Psoas muscle (tissue), 8 donors: ENCODE data around the gene RSU1. TPM values are rescaled to one million over a fixed set of nuclear protein-coding genes. Genes with fewer than 3 reads are reported as not detected.

Experiments
- ATAC-seq, 4 donors: fragments of 200-7000 bp; cut with Tn5 transposase; one replicate each; pipeline ENCODE4 v1.9.1; 2020; ENCODE audit warnings: moderate library complexity in 3 of 4, mild to moderate bottlenecking in 2 of 4
- DNase-seq, 2 donors: peaks; one replicate each; pipeline ENCODE4 v3.0.0-alpha.2; 2020
- H3K27ac ChIP-seq: fragments of 200-600 bp; one replicate; pipeline ENCODE4 v1.8.0; 2022
- H3K27me3 ChIP-seq, 3 donors: fragments of 200-600 bp in 1 of 3; one replicate each; pipeline versions ENCODE4 v1.6.1 to v1.8.0; 2013 to 2022; ENCODE audit warnings: low read length in 2 of 3, mild to moderate bottlenecking in 2 of 3, moderate library complexity in 1 of 3; ENCODE audit not compliant: insufficient read depth in 3 of 3
- H3K36me3 ChIP-seq, 2 donors: fragments of 200-600 bp in 1 of 2; one replicate each; pipeline versions ENCODE4 v1.6.1 to v1.8.0; 2013 to 2022; ENCODE audit warnings: low read depth in 1 of 2, mild to moderate bottlenecking in 1 of 2, moderate library complexity in 1 of 2; ENCODE audit not compliant: insufficient read depth in 1 of 2
- H3K4me1 ChIP-seq: fragments of 200-600 bp; one replicate; pipeline ENCODE4 v1.8.0; 2022
- H3K4me3 ChIP-seq: fragments of 200-600 bp; one replicate; pipeline ENCODE4 v1.8.0; 2022; ENCODE audit warnings: mild to moderate bottlenecking
- H3K9me3 ChIP-seq: fragments of 200-600 bp; one replicate; pipeline ENCODE4 v1.8.0; 2022
- CTCF ChIP-seq: fragments of 200-600 bp; IDR thresholded peaks from one replicate; pipeline ENCODE4 v1.8.0; 2022; ENCODE audit warnings: antibody characterized with exemption
- WGBS, 3 donors: extraction: QIAGEN DNeasy Blood & Tissue Kit; methylation state at CpG; one replicate each; pipeline versions ENCODE4 v1.1.6 to v1.1.7; 2013; 5-methylcytosine and 5-hydroxymethylcytosine counted together
- intact Hi-C, 2 donors: fragments of 100-400 bp; cut with DNase I; formaldehyde crosslinking; loops; one replicate each; pipeline versions ENCODE4 v1.11.0 to v1.14.2; 2022
- polyA plus RNA-seq, 3 donors: library from polyadenylated mRNA; stranded (reverse); fragments of 200-250 nt; gene quantifications; one replicate each; pipeline ENCODE4 v1.2.3, GENCODE V29; 2013
- total RNA-seq, 4 donors: library from RNA; stranded (reverse); fragmentation: NEBNext Ultra II Directional in 2 of 4; extraction: Animal tissue kit (Norgen Biotek cat#: 25700) in 2 of 4; gene quantifications; one replicate each; pipeline versions ENCODE4 v1.2.1 to v1.2.4, GENCODE V29; 2021 to 2023
- donor health status: healthy with polysubstance abuse.
- donor health status: DM: no; HTN: no; CAD: no; lungs with moderate emphysema.
- donor health status: Bipolar disorder and iron deficiency.
- donor health status: healthy.
- donor health status: DM: yes; HTN: yes; CAD: no.
- donor health status: DM: no; HTN: no; CAD: no.
- donor health status: DM: no; HTN: no; CAD: no.
- donor health status: DM: yes; HTN: yes; CAD: no.

The RSU1 gene
- total and polyA plus RNA-seq, 7 donors, result 19.7 to 43.2 (median 29.0) TPM

GRCh38 chr10:16686054-16686902 is 130.9 kb downstream of the RSU1 start:
- no peaks in the 10 kb centered on the region for H3K9me3 ChIP-seq
- no peak overlapping the region for H3K4me3 ChIP-seq
- intact Hi-C loops, result no loop called here
- H3K27ac ChIP-seq, result no peak overlapping the region
- DNase-seq (no peak), ATAC-seq (no peak)
- H3K27me3 ChIP-seq, result no peaks in the 10 kb centered on the region
- 48 to 72% (median 65%) methylated on average over 2 of the region's 2 CpGs for whole genome bisulfite sequencing, 3 donors
- peaks cover 0 to 7% of the 10 kb centered on the region in 2 donors for H3K36me3 ChIP-seq
- H3K4me1 ChIP-seq, result no peaks in the 10 kb centered on the region
- TF ChIP-seq CTCF, result no peak

GRCh38 chr10:16685551-16685950 is 131.7 kb downstream of the RSU1 start:
- no peak for TF ChIP-seq CTCF
- H3K4me3 ChIP-seq, result no peak overlapping the region
- H3K27ac ChIP-seq, result no peak overlapping the region
- intact Hi-C loops, result no loop called here
- peaks cover 0 to 7% of the 10 kb centered on the region in 2 donors for H3K36me3 ChIP-seq
- H3K4me1 ChIP-seq, result no peaks in the 10 kb centered on the region
- WGBS, 3 donors, result 92 to 93% (median 93%) methylated on average over 6 of the region's 6 CpGs
- no peaks in the 10 kb centered on the region for H3K9me3 ChIP-seq
- no peaks in the 10 kb centered on the region for H3K27me3 ChIP-seq
- no peak for DNase-seq
- no peak for ATAC-seq

GRCh38 chr10:16681521-16681920 is 135.7 kb downstream of the RSU1 start:
- Histone ChIP-seq H3K36me3 (no peaks in the 10 kb centered on the region), H3K4me1 (no peaks in the 10 kb centered on the region), H3K4me3 (no peak overlapping the region), H3K27me3 (no peaks in the 10 kb centered on the region), H3K9me3 (no peaks in the 10 kb centered on the region), H3K27ac (no peak overlapping the region)
- ATAC-seq, result no peak
- no peak for DNase-seq
- WGBS, 3 donors, result 32 to 49% (median 35%) methylated on average over 1 of the region's 1 CpG
- no peak for TF ChIP-seq CTCF
- intact Hi-C loops, result no loop called here

GRCh38 chr10:16679511-16679910 is 137.7 kb downstream of the RSU1 start:
- H3K27me3 ChIP-seq, result no peaks in the 10 kb centered on the region
- no peaks in the 10 kb centered on the region for H3K4me1 ChIP-seq
- ATAC-seq (no peak), DNase-seq (no peak)
- H3K4me3 ChIP-seq, result no peak overlapping the region
- 91 to 95% (median 93%) methylated on average over 6 of the region's 6 CpGs for WGBS, 3 donors
- intact Hi-C loops, result no loop called here
- TF ChIP-seq CTCF, result no peak
- no peaks in the 10 kb centered on the region for H3K36me3 ChIP-seq
- H3K27ac ChIP-seq, result no peak overlapping the region
- H3K9me3 ChIP-seq, result no peaks in the 10 kb centered on the region
